GM12801 (cell line): ENCODE results near the gene TXNL4B.
"Not testable (repeated sequence)": the region's sequence is repeated elsewhere in the genome, so short reads cannot be mapped to it uniquely, and the experiment has no call there.

Experiments used
- TF ChIP-seq, protein P1 (sequence below): IDR thresholded peaks from one replicate; pipeline ENCODE4 v1.5.1; 2011; ENCODE audit warnings: control low read depth; ENCODE audit not compliant: insufficient read length; ENCODE audit errors: extremely low read depth

Gene TXNL4B

DNA sequence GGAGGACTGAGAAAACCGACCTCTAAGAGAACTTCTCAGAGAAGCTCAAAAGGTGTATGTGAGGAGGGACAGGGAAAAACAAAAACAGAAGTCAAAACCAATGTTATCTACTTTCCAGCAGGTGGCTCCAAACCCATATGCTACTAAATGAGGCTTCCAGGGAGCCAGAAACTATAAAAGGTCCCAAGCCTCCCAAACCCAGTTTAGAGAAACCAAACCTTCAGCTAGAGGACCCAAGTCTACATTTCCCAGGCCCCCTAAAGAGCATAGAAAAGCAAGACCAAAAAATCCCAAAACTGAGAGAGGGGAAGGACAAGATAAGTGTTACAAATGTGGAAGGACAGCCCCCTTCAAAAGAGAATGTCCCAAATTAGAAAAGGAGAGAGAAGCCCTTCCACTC lies 26.7 kb downstream of the TXNL4B start:
- TF ChIP-seq, protein P1, sequence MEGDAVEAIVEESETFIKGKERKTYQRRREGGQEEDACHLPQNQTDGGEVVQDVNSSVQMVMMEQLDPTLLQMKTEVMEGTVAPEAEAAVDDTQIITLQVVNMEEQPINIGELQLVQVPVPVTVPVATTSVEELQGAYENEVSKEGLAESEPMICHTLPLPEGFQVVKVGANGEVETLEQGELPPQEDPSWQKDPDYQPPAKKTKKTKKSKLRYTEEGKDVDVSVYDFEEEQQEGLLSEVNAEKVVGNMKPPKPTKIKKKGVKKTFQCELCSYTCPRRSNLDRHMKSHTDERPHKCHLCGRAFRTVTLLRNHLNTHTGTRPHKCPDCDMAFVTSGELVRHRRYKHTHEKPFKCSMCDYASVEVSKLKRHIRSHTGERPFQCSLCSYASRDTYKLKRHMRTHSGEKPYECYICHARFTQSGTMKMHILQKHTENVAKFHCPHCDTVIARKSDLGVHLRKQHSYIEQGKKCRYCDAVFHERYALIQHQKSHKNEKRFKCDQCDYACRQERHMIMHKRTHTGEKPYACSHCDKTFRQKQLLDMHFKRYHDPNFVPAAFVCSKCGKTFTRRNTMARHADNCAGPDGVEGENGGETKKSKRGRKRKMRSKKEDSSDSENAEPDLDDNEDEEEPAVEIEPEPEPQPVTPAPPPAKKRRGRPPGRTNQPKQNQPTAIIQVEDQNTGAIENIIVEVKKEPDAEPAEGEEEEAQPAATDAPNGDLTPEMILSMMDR = no peak

DNA sequence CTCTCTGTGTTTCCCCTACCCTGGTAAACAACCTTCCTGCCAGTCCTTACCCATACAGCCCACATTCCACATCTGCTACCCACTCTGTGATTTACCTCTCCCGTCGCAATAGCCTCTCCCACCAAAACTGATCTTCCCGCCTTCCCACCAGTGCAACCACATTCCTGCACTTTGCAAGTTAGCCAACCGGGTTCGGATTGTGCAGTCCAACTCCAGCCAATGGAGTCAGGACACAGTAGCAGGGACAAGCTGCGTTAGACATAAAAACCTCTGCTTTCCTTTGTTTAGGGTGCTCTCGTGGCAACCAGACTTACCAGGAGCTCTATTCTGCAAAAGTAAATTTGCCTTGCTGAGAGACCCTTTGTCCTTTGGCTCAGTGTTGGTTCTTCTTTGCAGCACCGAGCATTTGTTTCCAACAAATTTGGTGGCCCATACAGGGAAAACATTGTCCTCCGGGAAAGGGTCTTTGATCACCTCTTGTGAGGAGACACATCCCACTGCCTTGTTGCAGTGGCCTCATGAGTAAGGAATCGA lies 29.0 kb downstream of the TXNL4B start:
- TF ChIP-seq, protein P1 = no peak

DNA sequence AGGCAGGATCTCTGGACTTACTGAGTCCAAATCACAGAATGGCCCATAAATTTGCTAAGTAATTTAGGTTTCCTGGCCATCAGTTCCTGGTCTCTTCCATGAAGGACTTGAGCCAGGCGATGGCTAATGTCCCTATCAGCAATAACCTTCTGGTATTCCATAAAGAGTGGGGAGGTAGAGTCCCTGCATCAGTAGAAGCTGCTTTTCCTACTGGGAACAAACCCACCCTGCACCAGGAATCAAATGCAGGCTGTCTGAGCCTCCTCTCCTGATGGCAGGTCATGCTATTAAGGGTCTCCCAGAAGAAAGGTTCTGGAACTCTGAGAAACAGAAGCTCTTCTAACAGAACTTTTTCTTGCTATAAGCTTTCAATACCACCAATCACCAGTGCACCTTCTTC lies 31.9 kb downstream of the TXNL4B start:
- TF ChIP-seq, protein P1 = no peak

DNA sequence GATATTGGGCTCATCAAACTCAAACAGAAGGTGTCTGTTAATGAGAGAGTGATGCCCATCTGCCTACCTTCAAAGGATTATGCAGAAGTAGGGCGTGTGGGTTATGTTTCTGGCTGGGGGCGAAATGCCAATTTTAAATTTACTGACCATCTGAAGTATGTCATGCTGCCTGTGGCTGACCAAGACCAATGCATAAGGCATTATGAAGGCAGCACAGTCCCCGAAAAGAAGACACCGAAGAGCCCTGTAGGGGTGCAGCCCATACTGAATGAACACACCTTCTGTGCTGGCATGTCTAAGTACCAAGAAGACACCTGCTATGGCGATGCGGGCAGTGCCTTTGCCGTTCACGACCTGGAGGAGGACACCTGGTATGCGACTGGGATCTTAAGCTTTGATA lies 33.0 kb downstream of the TXNL4B start:
- TF ChIP-seq, protein P1 = no peak

DNA sequence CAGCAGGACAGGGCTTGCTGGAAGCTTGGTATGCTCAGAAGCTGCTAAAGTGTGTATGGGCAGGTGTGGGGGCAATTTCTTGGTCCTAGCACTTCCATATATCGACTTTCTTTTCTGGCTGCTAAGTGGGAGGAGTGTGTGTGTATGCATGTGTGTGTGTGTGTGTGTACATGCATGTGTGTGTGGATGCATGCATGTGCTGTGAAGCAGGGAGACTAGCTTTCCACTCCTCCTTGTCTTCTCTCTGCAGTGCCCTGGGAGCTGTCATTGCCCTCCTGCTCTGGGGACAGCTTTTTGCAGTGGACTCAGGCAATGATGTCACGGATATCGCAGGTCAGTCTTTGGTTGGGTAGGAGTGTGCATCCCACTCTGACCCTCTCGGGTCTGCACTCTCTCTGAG lies 37.5 kb downstream of the TXNL4B start:
- TF ChIP-seq, protein P1 = no peak

DNA sequence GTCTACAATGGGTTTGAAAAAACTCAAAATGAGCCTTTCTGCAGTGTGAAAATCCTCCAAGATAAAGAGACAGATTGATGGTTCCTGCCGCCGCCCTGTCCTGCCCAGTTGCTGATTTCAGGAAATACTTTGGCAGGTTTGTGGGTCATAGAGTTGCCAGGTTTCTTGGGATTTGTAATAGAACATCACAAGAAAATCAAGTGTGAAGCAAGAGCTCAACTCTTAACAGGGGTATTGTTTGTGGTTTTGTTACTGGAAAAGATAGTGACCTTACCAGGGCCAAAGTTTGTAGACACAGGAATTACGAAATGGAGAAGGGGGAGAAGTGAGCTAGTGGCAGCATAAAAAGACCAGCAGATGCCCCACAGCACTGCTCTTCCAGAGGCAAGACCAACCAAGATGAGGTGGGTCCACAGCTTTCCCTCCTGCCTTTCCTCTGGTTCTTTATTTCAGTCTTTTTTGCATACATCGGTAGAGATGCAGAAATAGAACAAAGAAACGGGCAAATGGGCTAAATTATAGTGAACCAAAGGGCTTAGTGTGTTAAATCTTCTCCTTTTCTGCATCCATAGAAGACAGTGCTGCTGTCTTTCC lies 39.1 kb downstream of the TXNL4B start, which contains the start of gene HP:
Gene HP (plus strand): TSS at position 252 of the 594 bp plus-strand sequence. CDS start 148 bp downstream, at position 400.
- TF ChIP-seq, protein P1 = not testable (repeated sequence)

DNA sequence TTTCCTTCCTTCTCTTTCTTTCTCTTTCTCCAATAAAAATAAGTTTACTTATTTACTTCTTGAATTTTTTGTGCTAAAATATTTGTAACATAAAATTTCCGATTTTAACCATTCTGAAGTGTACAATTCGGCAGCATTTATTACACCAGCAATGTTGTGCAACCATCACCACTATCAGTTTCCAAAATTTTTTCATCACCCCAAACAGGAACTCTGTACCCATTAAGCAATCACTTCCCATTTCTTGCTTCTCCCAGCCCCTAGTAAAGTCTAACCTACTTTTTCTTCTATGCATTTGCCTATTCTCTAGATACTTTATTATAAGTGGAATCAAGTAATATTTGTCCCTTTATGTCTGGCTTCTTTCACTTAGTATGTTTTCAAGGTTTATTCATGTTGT lies 41.6 kb downstream of the TXNL4B start:
- TF ChIP-seq, protein P1 = no peak
